NCI-H446 treated with DMSO at 0.1 percent for 48 hours (cell line): ENCODE data around the gene ZNF148.

Experiments used
- DNase-seq: peaks from one replicate; lab custom pipeline; 2025; lab: John Stamatoyannopoulos, UW

Gene ZNF148

DNA sequence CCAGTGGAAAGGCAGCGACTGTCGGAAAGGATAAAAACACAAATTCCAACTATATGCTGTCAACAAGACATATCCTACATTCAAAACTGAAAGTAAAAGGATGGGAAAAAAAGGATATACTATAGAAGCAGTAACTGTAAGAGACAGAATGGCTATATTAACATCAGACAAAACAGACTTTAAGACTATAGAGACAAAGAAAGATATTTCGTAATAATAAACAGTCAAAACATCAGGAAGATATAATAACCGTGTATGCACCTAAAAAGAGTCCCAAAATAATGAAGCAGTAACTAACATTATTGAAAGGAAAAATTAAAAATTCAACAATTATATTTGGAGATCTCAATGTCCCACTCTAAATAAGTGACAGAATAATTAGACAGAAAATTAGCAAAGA is 48.2 kb downstream of the ZNF148 start:
- no peak for DNase-seq

DNA sequence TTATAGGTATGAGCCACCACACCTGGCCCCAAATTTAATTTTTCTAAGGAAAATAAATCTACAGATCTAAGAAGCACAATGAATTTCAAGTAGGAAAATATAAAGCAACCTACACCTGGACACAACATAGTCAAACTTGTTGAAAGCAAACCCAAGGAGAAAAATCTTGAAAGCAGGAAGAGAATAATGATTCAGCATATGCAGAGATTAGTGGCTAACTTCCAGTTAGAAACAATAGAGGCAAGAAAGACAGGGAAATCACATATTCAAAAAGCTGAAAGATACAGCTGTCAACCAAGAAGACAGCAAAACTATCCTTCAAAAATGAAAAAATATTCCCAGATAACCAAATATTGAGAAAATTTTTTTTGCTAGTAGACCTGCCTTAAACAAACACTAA is 49.4 kb downstream of the ZNF148 start:
- DNase-seq, result no peak

DNA sequence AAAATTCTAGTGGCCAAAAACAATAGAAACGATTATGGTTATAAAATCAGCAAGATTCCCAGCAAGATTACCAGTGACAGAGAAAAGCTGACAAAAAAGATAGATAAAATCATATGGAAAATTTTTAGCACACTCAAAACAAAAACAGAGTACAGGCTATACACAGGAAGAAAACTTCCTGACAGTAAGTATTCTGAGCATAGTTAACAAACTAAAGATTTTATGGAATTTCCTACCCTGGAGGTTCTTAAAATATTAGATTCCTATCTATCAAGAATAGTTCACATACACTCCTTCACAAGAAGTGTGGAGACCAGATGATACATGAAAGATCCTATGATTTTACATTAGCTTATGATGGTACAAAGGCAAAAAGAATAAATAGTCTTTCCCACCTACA is 50.8 kb downstream of the ZNF148 start:
- DNase-seq, result no peak

DNA sequence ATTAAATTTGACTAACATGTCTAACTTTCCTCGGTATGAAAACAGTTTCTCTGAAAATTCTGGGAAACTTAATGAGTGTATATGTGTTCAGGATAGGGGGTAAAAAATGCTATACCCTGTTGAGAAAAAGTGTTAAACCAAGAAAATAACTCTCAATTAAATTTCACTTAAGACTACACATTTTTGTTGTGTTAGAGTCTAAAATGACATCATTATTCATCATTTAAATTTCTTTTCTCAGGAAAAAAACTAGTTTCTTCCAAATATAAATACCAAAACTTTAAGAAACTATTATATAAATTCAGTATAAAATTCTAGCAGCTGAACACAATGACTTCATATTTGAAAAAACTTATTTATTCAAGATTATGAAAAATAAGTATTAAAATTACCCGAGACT is 52.2 kb downstream of the ZNF148 start:
- DNase-seq, result no peak

DNA sequence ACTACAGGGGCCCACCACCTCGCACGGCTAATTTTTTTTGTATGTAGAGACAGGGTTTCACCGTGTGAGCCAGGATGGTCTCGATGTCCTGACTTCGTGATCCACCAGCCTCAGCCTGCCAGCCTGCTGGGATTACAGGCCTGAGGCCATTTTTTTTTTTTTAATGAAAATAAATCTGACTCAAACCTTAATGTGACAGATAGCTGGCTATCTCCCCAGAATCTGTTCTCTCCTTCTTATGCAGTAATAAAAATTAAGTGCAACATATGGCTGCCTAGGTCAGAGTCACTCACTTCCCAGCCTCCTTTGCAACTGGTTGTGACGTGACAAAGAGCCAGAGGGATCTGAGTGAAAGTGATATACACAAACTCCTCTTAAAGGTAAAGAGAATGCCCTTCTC is 53.0 kb downstream of the ZNF148 start:
- DNase-seq, result peak; percentile 99

DNA sequence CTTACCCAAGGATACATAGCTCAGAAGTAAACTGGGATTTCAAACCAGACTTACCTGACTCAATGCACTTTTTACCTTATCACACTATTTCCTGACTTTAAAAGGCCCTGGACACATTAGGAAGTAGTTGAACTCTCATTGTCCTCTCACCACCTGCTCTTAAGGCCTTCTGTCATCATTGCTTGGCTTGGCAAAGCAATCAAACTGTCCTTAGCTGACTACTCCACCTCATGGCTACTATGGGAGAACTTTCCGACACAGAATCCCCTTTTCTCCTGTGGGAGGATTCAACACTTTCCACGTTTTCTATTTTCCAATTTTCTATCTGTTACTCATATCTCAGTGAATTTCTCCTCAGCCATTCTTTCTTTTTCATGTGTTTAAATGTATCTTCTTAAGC is 55.4 kb downstream of the ZNF148 start:
- DNase-seq, result no peak

DNA sequence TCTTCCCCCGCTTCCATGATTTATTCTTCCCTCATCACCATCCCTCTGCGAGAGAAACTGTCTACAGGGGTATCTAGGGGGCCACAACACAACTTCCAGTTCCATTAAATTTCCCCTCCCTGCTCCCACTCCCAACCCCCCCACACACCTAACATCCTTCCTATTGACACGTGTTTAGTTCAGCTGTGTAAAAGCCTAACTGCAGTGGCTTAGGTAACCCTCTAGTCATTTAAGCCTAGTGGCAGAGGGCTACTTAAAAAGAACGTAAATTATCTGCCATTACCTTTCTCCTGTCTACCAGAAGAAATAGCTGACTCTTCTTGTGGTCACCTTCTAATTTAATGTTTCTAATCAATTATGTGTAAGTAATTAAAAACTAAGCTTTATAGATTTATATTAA is 56.3 kb downstream of the ZNF148 start:
- no peak for DNase-seq

DNA sequence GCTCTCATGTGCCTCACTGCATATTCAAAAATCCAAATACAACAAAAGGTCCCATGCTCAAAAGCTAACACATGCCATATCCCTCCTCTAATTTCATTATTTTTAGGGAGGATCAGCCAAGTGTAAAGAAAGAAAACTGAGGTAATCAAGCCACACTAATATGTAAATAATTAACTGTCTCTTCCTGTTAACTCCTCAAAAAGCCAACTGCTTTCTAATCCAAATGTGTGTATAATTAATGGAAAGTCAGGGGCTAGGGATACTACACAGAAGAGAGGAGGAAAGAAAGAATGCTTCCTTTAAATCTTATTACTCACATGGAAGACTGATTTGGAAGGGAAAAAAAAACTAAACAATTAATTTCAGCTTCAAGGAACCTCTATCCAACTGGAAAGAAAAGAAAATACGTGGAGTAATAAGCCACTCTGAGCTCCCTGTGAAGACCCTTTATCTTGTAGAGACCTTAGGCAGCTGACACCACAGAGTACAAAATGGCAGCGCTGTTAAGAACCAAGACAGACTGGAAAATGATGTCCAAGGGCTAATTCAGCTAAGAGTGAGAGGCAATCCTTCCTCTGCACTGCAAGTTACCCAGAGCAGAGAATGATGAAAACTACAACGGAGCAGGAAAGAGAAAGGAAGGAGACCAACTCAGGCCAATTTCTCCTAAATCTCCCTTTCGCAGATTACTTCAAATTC is 56.8 kb downstream of the ZNF148 start:
- DNase-seq, result peak; percentile 93

DNA sequence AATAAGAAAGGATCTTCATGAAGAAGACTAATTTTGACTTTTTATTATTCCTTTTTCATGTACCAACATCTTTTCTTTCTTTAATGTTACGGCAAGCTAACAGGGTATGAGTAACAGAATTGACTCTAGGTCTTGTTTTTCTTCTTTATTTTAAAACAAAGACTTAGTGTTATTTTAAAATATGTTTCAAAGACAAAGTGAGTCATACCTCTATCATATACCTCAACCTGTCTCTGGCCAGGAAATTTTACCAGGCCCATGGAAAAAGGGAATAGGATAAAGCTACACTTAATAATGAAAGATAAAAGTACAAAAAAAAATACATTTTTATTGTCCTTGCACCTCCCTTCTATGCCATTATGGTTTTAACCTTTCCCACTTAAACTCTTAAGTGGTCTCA is 57.4 kb downstream of the ZNF148 start:
- DNase-seq, result no peak

DNA sequence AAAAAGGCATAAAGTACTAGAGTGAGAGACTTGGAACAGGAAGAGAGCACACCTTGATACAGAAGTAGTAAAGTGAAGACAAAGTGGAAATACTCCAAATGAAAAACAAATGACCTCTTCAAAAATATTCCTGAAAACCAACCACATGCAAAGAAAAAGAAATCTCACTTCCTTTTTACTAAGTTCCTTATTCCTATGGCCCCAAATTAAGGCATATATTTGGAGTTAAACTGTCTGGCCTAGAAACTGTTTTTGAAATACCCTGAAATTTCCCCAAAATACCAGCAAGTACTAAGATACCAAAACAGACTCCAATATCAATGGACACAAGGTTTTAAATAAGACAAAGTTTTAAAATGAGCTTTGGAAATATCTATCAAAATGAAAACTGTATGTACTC is 58.2 kb downstream of the ZNF148 start:
- DNase-seq, result no peak

DNA sequence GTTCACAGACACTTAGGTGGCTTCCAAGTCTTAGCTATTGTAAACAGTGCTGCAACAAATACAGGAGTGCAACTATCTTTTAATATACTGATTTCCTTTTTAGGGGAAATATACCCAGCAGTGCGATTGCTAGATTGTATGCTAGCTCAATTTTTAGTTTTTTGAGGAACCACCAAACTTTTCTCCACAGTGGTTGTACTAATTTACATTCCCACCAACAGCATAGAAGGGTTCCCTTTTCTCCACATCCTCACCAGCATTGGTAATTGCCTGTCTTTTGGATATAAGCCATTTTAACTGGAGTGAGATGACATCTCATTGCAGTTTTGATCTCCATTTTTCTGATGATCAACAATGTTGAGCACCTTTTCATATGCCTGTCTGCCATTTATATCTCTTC is 58.9 kb downstream of the ZNF148 start:
- DNase-seq, result no peak

DNA sequence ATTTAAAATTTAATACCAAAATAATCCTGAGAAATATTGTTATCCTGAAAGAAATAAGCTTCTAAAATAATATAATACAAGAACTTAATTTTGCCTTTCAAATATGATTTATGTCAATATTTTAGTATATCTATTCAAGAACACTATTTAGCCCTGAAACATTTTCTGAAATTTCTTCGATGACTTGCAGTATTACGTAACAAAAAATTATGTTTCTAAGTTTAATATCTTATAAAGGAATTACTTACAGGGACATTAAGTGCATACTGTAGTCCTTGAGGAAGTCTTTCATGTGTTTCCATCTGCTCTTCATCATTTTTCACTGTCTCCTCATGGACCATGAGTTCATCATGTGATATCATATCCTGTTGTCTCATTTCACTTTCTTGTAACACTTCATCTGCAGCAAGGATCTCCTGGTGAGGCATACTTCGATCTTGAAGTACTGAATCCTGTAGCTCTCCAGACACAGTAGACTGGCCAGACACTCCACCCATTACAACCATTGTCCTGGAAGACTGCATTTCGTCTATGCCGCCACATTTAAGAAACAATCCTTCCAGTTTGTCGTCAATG is 62.0 kb downstream of the ZNF148 start:
- no peak for DNase-seq

DNA sequence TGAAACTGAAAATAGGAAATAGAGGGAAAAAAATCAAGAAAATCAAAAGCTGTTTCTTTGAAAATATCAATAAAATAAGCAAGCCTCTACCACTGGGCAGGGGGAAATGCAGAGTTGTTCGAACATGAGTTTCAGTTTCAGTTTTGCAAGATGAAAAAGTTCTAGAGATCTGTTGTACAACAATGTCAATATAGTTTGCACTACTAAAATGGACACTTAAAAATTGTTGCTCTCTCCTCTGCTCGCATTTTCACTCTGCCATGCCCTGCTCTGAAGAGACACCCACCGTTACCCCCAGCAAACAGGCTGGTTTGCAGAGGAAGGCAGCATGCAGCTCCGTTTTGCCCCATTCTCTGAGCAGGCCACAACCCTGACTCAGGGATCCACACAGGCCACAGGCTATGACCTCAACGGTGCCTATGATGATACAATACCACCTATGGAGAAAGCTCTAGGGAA is 64.5 kb downstream of the ZNF148 start:
- no peak for DNase-seq

DNA sequence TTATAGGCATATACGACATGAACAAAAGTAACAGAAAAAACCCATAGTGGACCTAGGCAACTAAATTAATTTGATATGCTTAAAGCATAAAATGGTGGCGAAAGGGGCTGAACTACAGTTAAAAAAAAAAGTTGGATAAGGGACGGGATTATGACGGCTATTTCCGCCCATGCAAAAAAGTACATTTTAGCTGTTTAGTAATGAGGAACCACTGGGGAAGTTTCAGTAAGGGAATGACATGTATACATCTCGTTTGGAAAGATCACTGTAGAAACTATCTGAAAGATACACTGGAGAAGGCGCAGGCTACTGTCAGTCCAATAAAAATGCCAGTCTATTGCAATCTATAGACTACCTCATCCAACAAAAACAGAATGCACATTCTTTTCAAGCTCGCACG is 65.6 kb downstream of the ZNF148 start:
- DNase-seq, result no peak

DNA sequence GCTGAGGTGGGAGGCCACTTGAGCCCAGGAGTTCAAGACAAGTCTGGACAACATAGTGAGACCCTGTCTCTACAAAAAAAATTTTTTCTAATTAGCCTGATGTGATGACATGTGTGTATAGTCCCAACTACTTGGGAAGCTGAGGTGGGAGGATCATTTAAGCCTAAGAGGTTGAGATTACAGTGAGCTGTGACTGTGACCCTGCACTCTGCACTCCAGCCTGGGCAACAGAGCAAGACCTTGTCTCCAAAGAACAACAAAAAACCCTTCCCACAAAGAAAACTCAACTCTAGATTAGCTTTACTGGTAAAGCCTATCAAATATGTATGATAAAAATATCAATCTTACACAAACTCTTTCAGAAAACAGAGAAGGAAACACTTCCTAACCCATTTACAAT is 68.5 kb downstream of the ZNF148 start:
- no peak for DNase-seq

DNA sequence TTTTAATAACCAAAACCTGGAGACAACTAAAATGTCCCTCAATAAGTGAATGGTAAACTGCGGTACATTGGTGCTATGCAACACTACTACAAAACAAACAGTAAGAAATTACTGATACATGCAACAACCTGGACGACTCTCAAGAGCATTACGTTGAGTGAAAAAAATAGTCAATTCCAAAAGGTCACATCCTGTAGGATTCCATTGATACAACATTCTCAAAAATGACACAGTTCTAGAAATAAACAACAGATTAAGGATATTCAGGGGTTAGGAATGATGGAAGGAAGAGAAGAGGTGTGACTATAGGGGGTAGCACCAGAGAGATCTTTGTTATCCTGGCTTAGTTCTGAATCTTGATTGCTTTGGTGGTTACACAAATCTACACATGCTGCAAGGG is 72.2 kb downstream of the ZNF148 start:
- DNase-seq, result no peak

DNA sequence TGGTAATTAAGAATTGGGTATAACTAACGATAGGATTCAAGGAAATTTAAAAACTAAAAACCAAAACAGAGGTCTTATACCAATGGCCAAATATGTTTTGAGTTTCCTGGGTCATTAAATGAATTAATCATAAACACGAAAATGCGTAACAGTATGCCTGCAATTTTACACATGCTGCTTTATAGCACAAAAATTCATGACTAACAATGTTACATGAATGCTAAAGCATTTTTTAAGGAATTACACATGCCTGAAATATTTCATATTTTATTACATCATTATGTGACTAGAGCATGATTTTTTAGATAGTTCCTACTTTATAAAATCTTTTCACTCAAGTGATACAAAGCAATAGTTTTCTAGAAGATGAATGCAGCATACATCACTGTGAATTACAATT is 74.7 kb downstream of the ZNF148 start:
- no peak for DNase-seq

DNA sequence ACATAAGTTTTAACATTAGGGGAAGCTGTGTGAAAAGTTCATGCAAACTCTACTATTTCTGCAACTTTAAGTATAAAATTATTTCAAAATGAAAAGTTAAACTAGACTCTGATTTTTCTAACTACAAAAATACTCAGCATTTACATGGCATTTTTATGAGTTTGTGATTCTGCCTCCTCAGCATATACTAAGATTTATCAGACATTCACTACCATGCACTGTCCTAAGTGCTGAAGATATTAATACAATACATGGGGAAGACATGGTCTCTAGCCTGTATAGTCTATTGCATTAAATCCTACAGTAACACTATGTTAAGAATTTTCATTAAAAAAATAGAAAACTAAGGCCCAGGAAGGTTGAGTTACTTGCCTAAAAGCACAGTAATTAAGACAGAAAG is 80.7 kb downstream of the ZNF148 start:
- no peak for DNase-seq

DNA sequence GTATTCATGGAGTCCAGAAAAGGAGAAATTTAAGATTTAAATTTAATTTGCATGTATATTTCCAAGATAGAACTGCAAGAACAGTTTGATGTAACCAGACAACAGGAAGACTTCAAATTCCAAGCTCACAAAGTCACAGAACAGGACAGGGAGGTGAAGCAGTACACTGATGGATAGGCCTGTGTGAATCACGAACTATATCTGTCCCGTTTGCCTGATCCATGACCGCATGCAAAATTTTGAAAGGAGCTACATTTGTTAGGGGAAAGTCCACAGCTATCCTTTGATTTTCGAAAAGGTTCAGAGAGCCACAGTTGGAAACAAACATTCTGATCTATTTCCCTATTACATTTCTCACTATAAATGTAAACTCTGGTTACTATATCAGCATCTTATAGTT is 83.1 kb downstream of the ZNF148 start:
- DNase-seq, result no peak

DNA sequence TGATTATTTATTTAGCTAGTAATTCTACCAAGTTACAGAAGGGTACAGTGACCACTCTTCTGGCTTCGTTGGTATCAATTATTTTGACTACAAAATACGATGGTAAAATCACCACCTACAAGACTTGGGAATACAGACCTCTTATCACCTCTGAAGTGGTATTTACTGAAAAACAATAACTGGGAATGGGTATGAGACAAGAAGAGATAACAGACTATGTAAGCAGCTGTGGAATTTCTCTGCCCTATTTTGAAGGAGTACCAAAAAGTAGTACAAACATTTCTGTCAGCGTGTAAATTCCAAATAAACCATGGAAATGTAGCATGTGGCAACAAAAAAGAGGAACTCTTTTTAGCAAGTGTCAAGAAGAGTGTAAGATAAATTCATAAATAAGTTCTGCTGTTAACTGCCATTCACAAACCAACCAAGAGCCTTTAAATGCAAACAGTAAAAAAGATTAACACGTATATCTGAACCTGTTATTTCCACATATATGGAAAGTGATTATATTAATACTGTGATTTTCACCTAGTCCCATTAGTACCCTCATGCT is 85.6 kb downstream of the ZNF148 start:
- no peak for DNase-seq

DNA sequence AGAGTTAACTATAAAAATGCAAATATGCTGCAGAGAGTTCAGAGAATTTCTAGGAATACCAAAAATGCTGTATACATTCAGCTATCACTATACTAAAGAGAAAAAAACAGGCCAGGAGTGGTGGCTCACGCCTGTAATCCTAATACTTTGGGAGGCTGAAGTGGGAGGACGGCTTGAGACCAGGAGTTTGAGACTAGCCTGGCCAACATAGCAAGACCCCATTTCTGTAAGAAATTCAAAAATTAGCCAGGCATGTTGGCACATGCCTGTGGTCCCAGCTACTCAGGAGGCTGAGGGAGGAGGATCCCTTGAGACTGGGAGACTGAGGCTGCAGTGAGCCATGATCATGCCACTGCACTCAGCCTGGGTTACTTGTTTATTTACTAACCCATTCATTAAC is 87.9 kb downstream of the ZNF148 start:
- DNase-seq, result no peak

DNA sequence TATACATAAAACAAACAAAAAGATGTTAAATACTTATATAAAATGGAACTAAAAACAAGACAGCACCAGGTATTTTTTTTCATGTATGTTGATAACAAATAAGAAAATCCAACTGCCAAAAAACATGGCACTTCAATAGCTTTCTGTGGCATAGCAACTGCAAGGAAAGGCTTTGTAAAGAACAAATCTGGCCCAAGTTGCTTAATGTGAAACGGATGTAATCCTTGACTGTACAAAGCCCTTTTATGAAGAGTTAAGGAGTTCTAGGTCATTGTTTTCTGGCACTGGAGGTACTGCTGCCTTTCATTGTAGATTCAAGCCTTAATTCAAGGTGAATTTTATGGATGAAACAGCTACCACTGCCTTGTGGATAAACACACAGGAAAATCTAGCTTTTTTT is 93.7 kb downstream of the ZNF148 start:
- DNase-seq, result no peak

DNA sequence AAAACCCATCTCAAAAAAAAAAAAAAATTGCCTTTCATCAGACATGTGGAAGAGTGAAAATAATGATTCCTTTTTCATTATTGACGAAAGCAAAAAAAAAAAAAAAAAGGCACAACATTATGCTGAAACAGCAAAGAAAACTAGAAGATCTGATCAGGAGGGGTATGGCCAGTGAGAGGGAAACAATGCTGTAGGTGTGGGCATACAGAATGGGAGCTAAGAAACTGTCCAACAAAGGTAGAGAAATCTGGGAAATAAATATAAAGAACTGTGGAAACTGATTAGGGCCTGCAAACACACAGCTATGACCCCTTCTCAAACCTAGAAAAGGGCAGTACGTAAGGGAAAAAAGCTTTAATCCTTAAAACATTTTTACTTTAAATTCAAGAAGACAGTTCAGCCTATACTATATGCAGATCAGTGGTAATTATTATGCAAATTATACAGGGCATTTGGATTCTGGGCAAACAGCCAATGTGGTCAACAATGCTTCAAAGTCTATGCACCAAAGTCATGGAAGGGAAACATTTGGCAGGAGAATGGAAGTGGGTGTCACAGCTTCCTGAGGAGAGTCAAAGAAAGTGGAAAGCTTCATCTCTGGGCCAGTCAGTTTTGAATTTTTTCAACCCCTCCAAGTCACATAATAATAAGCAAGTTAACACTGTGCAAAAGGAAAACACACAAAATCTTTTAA is 94.3 kb downstream of the ZNF148 start:
- peak; percentile 87 for DNase-seq
